Astrocyte (in vitro differentiated cells and primary cell): ENCODE results near the gene XPNPEP1.

ENCODE experiments used
- EZH2 ChIP-seq: IDR thresholded peaks from 2 replicates; pipeline ENCODE4 v1.6.1; 2012; ENCODE audit warnings: mild to moderate bottlenecking, low read length, inconsistent platforms; ENCODE audit not compliant: insufficient read depth
- TF ChIP-seq, protein P1 (sequence below): IDR thresholded peaks from 2 replicates; pipeline ENCODE4 v1.5.1; 2011; ENCODE audit warnings: low read depth, mild to moderate bottlenecking, inconsistent platforms, low read length, moderate library complexity; ENCODE audit not compliant: insufficient read depth

DNA sequence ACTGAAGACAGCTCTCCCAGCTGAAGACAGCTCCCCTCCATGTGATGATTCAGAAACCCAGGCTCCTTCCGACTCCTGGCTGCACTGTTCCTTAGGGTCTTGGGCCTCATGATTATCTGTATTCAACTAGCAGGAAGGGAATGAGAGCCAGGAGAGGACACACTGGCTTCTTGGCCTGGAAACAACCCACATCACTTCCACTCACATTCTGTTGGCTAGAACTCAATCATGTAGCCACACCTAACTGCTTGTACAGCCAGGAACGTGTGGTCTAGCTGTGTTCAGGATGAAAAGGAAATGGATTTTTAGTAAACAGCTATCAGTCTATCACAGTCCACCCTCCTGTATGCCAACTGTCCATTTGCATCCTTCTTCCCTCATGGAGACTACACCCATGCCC, 30.5 kb upstream of the XPNPEP1 start:
- TF ChIP-seq EZH2: no peak
- TF ChIP-seq, protein P1, sequence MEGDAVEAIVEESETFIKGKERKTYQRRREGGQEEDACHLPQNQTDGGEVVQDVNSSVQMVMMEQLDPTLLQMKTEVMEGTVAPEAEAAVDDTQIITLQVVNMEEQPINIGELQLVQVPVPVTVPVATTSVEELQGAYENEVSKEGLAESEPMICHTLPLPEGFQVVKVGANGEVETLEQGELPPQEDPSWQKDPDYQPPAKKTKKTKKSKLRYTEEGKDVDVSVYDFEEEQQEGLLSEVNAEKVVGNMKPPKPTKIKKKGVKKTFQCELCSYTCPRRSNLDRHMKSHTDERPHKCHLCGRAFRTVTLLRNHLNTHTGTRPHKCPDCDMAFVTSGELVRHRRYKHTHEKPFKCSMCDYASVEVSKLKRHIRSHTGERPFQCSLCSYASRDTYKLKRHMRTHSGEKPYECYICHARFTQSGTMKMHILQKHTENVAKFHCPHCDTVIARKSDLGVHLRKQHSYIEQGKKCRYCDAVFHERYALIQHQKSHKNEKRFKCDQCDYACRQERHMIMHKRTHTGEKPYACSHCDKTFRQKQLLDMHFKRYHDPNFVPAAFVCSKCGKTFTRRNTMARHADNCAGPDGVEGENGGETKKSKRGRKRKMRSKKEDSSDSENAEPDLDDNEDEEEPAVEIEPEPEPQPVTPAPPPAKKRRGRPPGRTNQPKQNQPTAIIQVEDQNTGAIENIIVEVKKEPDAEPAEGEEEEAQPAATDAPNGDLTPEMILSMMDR: no peak
